Osteocyte (in vitro differentiated cells): ENCODE data around the gene ZIK1. TPM values are rescaled to one million over a fixed set of nuclear protein-coding genes. Genes with fewer than 3 reads are reported as not detected.

Source experiments
- DNase-seq: peaks from one replicate; pipeline ENCODE4 v3.0.0; 2021; ENCODE audit warnings: mixed read lengths; ENCODE audit not compliant: unreplicated experiment; ENCODE audit errors: extremely low spot score
- H3K27ac Mint-ChIP-seq: one replicate; pipeline ENCODE4 v1.8.0; 2021; ENCODE audit warnings: mild to moderate bottlenecking, mixed read lengths; ENCODE audit not compliant: unreplicated experiment
- H3K27me3 Mint-ChIP-seq: one replicate; pipeline ENCODE4 v1.8.0; 2021; ENCODE audit warnings: mixed read lengths; ENCODE audit not compliant: unreplicated experiment
- H3K36me3 Mint-ChIP-seq: one replicate; pipeline ENCODE4 v1.8.0; 2021; ENCODE audit warnings: mixed read lengths; ENCODE audit not compliant: unreplicated experiment
- H3K4me1 Mint-ChIP-seq: one replicate; pipeline ENCODE4 v1.8.0; 2021; ENCODE audit warnings: mixed read lengths; ENCODE audit not compliant: unreplicated experiment
- H3K4me3 Mint-ChIP-seq: one replicate; pipeline ENCODE4 v1.8.0; 2021; ENCODE audit warnings: mild to moderate bottlenecking, moderate library complexity, mixed read lengths; ENCODE audit not compliant: unreplicated experiment
- H3K9me3 Mint-ChIP-seq: one replicate; pipeline ENCODE4 v1.8.0; 2021; ENCODE audit warnings: mixed read lengths; ENCODE audit not compliant: unreplicated experiment
- total RNA-seq: library from RNA; stranded (reverse); gene quantifications from 2 replicates; pipeline ENCODE4 v1.2.1, GENCODE V29; 2021
- TF ChIP-seq, protein P1 (sequence below): fragments of 200-600 bp; sonication (generic); IDR thresholded peaks from 2 replicates; pipeline ENCODE4 v1.5.0; 2021; ENCODE audit warnings: antibody characterized with exemption, mild to moderate bottlenecking, moderate library complexity

The ZIK1 gene
- total RNA-seq, 1 donor from 2014 or later: 7.1 TPM

DNA sequence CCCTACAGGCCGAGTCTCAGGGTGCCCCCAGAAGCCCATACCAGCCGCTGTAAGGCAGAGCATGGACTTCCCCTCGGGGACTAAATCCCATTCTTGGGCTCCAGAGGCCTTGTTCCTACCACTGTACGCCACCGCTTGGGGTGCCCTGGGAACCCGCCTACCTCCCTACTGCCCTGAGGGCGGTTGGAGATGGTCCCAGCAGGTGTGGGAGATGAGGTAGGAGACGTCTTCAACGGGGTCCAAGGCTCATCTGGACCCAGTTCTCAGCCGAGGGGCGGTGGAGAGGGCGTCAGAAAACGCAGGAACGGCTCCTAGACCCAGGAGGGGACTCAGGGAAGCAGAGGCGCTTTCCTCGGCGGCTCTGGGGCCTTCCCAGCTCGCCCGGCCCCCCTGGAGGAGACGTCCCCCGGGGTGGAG is 833 bp upstream of the ZIK1 start:
- H3K36me3 Mint-ChIP-seq: peaks cover 31% of the 10 kb centered on the region
- DNase-seq: no peak
- peaks cover 14% of the 10 kb centered on the region for H3K4me1 Mint-ChIP-seq

DNA sequence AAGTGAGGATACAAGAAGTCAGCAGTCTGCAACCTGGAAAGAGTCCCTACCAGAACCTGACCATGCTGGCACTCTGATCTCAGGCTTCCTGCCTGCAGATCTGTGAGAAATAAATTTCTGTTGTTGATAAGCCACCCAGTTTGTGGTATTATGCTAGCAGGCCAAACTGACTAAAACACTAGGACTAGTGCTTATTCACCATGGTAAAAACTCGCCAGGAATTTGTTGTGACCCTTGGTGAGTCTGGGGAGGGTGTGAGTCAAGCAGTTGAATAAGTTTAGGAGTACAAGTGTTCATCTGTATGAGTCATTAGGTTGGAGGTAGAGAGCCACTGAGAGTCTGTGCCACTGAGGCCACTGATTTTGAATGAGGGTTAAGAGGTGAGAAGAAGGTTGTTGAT is 3.6 kb downstream of the ZIK1 start:
- Mint-ChIP-seq H3K27ac (no peak overlapping the region), H3K4me1 (peaks cover 9% of the 10 kb centered on the region), H3K36me3 (peaks cover 69% of the 10 kb centered on the region), H3K4me3 (no peak overlapping the region), H3K27me3 (no peaks in the 10 kb centered on the region), H3K9me3 (peaks cover 36% of the 10 kb centered on the region)
- TF ChIP-seq, protein P1, sequence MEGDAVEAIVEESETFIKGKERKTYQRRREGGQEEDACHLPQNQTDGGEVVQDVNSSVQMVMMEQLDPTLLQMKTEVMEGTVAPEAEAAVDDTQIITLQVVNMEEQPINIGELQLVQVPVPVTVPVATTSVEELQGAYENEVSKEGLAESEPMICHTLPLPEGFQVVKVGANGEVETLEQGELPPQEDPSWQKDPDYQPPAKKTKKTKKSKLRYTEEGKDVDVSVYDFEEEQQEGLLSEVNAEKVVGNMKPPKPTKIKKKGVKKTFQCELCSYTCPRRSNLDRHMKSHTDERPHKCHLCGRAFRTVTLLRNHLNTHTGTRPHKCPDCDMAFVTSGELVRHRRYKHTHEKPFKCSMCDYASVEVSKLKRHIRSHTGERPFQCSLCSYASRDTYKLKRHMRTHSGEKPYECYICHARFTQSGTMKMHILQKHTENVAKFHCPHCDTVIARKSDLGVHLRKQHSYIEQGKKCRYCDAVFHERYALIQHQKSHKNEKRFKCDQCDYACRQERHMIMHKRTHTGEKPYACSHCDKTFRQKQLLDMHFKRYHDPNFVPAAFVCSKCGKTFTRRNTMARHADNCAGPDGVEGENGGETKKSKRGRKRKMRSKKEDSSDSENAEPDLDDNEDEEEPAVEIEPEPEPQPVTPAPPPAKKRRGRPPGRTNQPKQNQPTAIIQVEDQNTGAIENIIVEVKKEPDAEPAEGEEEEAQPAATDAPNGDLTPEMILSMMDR: no peak
- no peak for DNase-seq

More for the DNA sequence above, 833 bp upstream of the ZIK1 start:
- Mint-ChIP-seq H3K4me3 (peak overlapping the region; percentile 85), H3K27me3 (no peaks in the 10 kb centered on the region), H3K27ac (no peak overlapping the region), H3K9me3 (peaks cover 38% of the 10 kb centered on the region)
- TF ChIP-seq, protein P1: no peak

DNA sequence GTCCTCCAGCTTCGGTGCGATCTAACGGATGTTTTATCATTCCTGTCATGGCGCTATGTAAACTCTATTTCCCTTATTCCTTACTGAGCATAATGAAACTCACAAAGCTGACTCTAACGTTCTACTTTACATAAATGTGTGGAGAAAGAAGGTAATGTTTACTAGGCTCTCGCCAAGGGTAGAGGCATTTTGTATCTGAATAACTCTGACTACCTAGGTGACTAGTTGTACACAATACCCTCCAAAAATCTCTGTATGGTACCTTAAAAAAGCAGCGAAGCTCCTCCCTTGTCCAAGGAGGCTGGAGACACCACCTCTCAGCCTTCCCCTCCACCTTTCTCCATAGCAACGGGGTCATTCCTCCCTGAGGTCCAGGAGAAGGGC is 15.4 kb downstream of the ZIK1 start:
- H3K36me3 Mint-ChIP-seq: peaks cover 13% of the 10 kb centered on the region
- peaks cover 43% of the 10 kb centered on the region for H3K9me3 Mint-ChIP-seq
- TF ChIP-seq, protein P1: no peak
- peak overlapping the region; percentile 82 for H3K4me3 Mint-ChIP-seq
- H3K4me1 Mint-ChIP-seq: peaks cover 5% of the 10 kb centered on the region
- H3K27ac Mint-ChIP-seq: peak overlapping the region; percentile 79
- DNase-seq: no peak
- no peaks in the 10 kb centered on the region for H3K27me3 Mint-ChIP-seq

- peak; percentile 96 for DNase-seq
- TF ChIP-seq, protein P1: no peak
- Mint-ChIP-seq H3K27me3 (no peaks in the 10 kb centered on the region), H3K27ac (peak within 1 kb of the TSS; percentile 79), H3K4me1 (peaks cover 5% of the 10 kb centered on the region), H3K4me3 (peak within 1 kb of the TSS; percentile 82), H3K36me3 (peaks cover 16% of the 10 kb centered on the region), H3K9me3 (peaks cover 46% of the 10 kb centered on the region)
Observed at GRCh38 chr19:57599761-57600383, 15.9 kb downstream of the ZIK1 start, which contains the start of gene ZNF530. ZNF530 (plus strand) TSS chr19:57599885; CDS start chr19:57604346, 4,461 bp downstream.

- Mint-ChIP-seq H3K4me3 (no peak overlapping the region), H3K4me1 (no peaks in the 10 kb centered on the region), H3K27ac (no peak overlapping the region), H3K9me3 (peaks cover 45% of the 10 kb centered on the region), H3K36me3 (peaks cover 50% of the 10 kb centered on the region), H3K27me3 (no peaks in the 10 kb centered on the region)
- DNase-seq: no peak
- TF ChIP-seq, protein P1: no peak
Observed at GRCh38 chr19:57606931-57607330, 23.0 kb downstream of the ZIK1 start.
